HG03097 (cell line): ENCODE results near the gene ABCC6.

Experiments
- ATAC-seq: cut with Tn5 transposase; IDR thresholded peaks from one replicate; pipeline ENCODE4 v1.9.1; 2021; ENCODE audit not compliant: unreplicated experiment, low FRiP score

The ABCC6 gene

GRCh38 chr16:16145286-16145685, 78.0 kb downstream of the ABCC6 start:
- ATAC-seq: no peak

- no peak for ATAC-seq
These were observed 78.9 kb downstream of the ABCC6 start for GRCh38 chr16:16144416-16144815.

GRCh38 chr16:16143931-16144330, 79.4 kb downstream of the ABCC6 start:
- ATAC-seq: no peak

GRCh38 chr16:16143038-16143763, 80.1 kb downstream of the ABCC6 start:
- ATAC-seq: no peak

- ATAC-seq: no peak
These were observed 81.4 kb downstream of the ABCC6 start for GRCh38 chr16:16141784-16142396.

GRCh38 chr16:16141141-16141540, 82.2 kb downstream of the ABCC6 start:
- ATAC-seq: no peak

GRCh38 chr16:16140537-16140936, 82.8 kb downstream of the ABCC6 start:
- ATAC-seq: no peak

- ATAC-seq: no peak
These were observed 83.5 kb downstream of the ABCC6 start for GRCh38 chr16:16139806-16140205.

GRCh38 chr16:16139061-16139460, 84.2 kb downstream of the ABCC6 start:
- no peak for ATAC-seq

- ATAC-seq: no peak
These were observed 85.2 kb downstream of the ABCC6 start for GRCh38 chr16:16138034-16138635.

GRCh38 chr16:16137110-16137509, 86.2 kb downstream of the ABCC6 start:
- no peak for ATAC-seq

GRCh38 chr16:16136588-16136987, 86.7 kb downstream of the ABCC6 start:
- no peak for ATAC-seq

GRCh38 chr16:16133943-16134604, 89.2 kb downstream of the ABCC6 start:
- no peak for ATAC-seq

- no peak for ATAC-seq
These were observed 91.6 kb downstream of the ABCC6 start for GRCh38 chr16:16131659-16132058.

- ATAC-seq: no peak
These were observed 92.1 kb downstream of the ABCC6 start for GRCh38 chr16:16131204-16131603.

- ATAC-seq: peak; percentile 63
These were observed 95.7 kb downstream of the ABCC6 start for GRCh38 chr16:16127469-16128116.

GRCh38 chr16:16126896-16127295, 96.4 kb downstream of the ABCC6 start:
- no peak for ATAC-seq

GRCh38 chr16:16124974-16125373, 98.3 kb downstream of the ABCC6 start:
- no peak for ATAC-seq

GRCh38 chr16:16124438-16124837, 98.9 kb downstream of the ABCC6 start:
- ATAC-seq: no peak

GRCh38 chr16:16122264-16122663, 101.0 kb downstream of the ABCC6 start:
- ATAC-seq: no peak

- ATAC-seq: no peak
These were observed 102.0 kb downstream of the ABCC6 start for GRCh38 chr16:16121185-16121727.
